GM18861 (cell line): ENCODE results near the gene EIF2A.
"Not testable (repeated sequence)": the region's sequence is repeated elsewhere in the genome, so short reads cannot be mapped to it uniquely, and the experiment has no call there.

Experiments used
- ATAC-seq: cut with Tn5 transposase; IDR thresholded peaks from one replicate; pipeline ENCODE4 v1.9.1; 2021; ENCODE audit not compliant: unreplicated experiment

EIF2A gene

GRCh38 chr3:150600647-150601530 lies 54.3 kb downstream of the EIF2A start:
- not testable (repeated sequence) for ATAC-seq

GRCh38 chr3:150602426-150603152 lies 56.0 kb downstream of the EIF2A start:
- ATAC-seq: peak; percentile 1

DNA sequence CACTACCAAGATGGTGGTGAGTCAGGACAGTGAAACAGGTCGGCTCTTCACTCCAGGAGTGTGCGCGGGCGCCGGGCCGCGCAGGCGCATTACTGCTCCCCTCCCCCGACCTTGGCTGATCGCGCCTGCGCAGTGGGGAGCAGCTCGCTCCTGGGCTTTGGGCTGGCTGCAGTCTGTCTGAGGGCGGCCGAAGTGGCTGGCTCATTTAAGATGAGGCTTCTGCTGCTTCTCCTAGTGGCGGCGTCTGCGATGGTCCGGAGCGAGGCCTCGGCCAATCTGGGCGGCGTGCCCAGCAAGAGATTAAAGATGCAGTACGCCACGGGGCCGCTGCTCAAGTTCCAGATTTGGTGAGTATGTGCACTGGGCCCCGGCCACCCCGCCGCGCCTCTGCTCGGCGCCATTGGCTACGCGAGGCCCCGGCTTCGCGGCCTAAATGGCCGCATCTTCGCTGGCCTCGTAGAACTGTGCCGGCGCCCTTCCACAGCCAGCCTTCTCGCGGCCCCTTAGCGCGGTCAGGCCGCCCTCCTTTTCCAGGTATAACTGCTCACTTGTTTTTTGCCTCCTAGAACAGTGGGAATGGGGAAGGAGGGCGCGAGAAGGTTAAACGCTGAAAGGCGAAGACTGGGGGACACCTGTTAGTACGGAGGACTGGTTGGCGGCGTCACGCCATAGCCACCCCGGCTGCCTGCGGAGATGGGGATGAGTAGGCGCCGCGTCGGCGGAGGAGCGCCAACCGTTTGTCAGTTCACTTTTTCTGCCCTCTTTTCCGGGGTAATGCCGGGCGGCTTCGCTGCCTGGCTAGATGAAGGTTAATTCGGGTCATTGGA lies 56.8 kb downstream of the EIF2A start, which contains the start of gene SELENOT:
SELENOT (plus strand) TSS at position 169 of the 827 bp plus-strand sequence; CDS start at position 211, 42 bp downstream.
- peak; percentile 44 for ATAC-seq

GRCh38 chr3:150603980-150604319 lies 57.4 kb downstream of the EIF2A start:
- ATAC-seq: no peak

- ATAC-seq: no peak
Observed at GRCh38 chr3:150605998-150606641, 59.5 kb downstream of the EIF2A start.

- ATAC-seq: no peak
Observed at GRCh38 chr3:150607267-150608065, 60.9 kb downstream of the EIF2A start.

GRCh38 chr3:150609988-150610387 lies 63.4 kb downstream of the EIF2A start:
- ATAC-seq: no peak

- ATAC-seq: no peak
Observed at GRCh38 chr3:150610785-150611184, 64.2 kb downstream of the EIF2A start.

GRCh38 chr3:150611666-150612065 lies 65.1 kb downstream of the EIF2A start:
- ATAC-seq: no peak

DNA sequence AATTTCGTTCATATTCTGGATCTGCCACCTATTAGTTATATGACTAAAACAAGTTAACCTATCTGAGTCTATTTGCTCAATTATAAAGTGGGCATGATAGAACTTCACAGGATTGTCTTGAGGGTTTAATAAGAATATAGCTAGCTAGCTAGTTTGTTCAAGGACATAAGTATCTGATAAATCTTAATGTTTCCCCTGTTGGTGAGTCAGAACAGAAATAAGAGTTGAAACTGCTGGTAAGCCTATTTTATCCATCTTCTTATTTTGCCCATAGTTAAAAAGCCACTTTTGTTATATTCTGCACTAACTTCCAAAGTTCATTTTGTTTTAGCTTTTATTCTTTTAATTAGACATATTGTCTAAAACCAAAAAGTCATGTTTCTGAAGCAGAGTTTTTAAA lies 65.9 kb downstream of the EIF2A start:
- ATAC-seq: no peak

- ATAC-seq: no peak
Observed at GRCh38 chr3:150613034-150613433, 66.4 kb downstream of the EIF2A start.

DNA sequence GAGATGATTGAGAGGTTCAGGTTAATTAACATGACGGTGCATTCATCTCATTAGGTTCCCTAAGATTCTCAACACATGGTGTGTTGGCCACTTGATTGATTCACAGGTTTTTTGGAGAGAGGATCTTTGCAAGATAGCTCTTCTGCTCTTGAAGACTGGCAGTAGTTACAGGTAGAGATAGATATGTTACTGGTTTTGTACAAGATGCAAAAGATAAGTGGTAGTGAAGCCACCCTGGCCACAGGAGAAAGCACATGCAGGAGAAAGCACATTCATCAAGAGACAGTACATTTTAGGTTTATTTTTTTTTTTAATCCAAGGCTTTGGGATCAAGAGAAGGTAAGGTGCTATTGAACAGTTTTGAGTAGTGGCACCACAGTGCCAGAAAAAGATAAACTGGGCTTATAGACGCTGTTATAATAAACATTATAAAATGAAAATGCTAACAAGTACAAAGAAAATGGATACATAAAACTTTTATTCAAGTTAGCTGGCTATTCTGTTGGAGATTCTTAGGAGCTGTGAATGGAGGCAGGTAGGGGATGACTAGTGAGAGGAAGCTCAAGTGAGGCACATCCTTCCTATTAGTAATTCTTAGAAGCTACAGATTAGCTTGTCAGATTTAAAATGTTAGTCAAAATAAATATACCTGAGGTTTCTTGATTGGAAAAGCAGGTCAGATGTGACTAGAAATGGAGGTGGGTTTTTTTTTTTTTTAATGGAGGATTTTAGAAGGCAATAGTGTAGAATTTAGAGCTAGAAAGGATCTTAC lies 67.3 kb downstream of the EIF2A start:
- no peak for ATAC-seq

DNA sequence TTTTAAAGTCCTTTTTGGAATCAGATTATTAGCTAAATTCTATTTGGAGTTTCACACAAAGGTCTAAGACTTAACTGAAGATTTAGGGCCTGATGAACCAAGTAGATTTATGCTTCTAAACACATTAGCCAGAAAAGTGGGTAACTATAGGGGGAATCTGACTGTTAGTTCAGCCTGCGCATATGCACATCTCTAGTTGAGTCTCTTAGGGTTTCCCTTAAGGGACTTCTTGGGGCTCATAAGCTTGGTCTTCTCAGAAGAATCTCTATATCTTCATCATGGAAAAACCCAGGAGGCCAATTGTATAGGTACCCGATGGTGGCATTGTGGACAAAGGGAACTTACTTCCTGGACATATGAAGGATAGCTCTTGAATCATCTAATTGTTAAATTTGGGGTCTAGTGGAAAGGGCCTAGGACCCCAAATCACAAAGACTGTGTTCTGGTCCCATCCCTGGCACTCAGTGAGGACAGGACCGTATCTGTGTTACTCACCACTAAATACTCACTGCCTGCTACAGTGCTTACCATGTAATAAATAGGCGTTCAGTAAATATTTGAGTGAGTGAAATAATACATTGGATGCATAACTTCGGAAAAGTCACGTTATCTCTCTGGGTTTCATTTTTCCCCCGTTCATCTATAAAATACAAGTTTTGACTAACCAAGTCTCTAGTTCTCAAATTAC lies 73.6 kb downstream of the EIF2A start:
- ATAC-seq: no peak

DNA sequence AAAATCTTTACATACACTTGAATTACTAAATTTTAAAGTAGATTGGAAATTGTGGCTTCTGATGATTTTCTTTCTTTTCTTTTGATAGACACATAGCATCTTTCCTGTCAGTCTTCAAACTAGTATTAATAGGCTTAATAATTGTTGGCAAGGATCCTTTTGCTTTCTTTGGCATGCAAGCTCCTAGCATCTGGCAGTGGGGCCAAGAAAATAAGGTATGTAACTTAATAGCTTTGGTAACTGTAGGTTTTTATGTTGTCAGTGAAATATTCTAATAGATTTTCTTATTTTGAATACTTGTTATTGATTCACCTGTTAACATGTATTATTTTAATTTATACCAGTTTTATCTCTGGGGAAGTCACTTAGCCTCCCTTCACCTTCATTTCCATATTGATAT lies 76.4 kb downstream of the EIF2A start:
- ATAC-seq: not testable (repeated sequence)

GRCh38 chr3:150623945-150624344 lies 77.4 kb downstream of the EIF2A start:
- no peak for ATAC-seq

- ATAC-seq: no peak
Observed at GRCh38 chr3:150626148-150626930, 79.8 kb downstream of the EIF2A start.

- ATAC-seq: no peak
Observed at GRCh38 chr3:150627557-150627956, 81.0 kb downstream of the EIF2A start.
